H1 (cell line): ENCODE results near the gene GH2. TPM values are rescaled to one million over a fixed set of nuclear protein-coding genes. Genes with fewer than 3 reads are reported as not detected.

Experiments
- CTCF ChIA-PET: fragments of 300-600 bp; sonication (Branson Sonifier 250); formaldehyde crosslinking; loops from one replicate; lab custom pipeline; 2021; ENCODE audit not compliant: partially characterized antibody; lab: Charles Lee
- POLR2A ChIA-PET: fragments of 300-600 bp; sonication (Branson Sonifier 250); formaldehyde crosslinking; loops from one replicate; lab custom pipeline; 2021; ENCODE audit warnings: inconsistent platforms; ENCODE audit not compliant: partially characterized antibody; lab: Charles Lee
- DNase-seq, 2 experiments: peaks; one replicate each; pipeline versions ENCODE4 v3.0.0 to v3.0.0-alpha.2; 2010 to 2022; ENCODE audit warnings: low spot score in 2 of 2, low read depth in 1 of 2, mixed read lengths in 1 of 2
- FAIRE-seq: peaks from 2 replicates; lab custom pipeline; 2011; peaks lifted over from hg19 to GRCh38; lab: Jason Lieb, UNC
- H2AFZ ChIP-seq: 2 replicates; pipeline ENCODE4 v1.8.1; 2012; ENCODE audit warnings: low read length, inconsistent platforms
- H2AK5ac ChIP-seq: 2 replicates; pipeline ENCODE4 v1.6.1; 2013; ENCODE audit warnings: low read depth, low read length
- H2BK120ac ChIP-seq: replicated peaks from 2 replicates; pipeline ENCODE3; 2013; ENCODE audit warnings: low read depth, low read length, inconsistent platforms
- H2BK12ac ChIP-seq: 2 replicates; pipeline ENCODE4 v1.6.1; 2013; ENCODE audit warnings: low read depth, low read length
- H2BK15ac ChIP-seq: 2 replicates; pipeline ENCODE4 v1.6.1; 2013; ENCODE audit warnings: low read length
- H2BK20ac ChIP-seq: 2 replicates; pipeline ENCODE4 v1.6.1; 2013; ENCODE audit warnings: low read length
- H2BK5ac ChIP-seq: 2 replicates; pipeline ENCODE4 v1.6.1; 2013; ENCODE audit warnings: low read depth, low read length
- H3K14ac ChIP-seq: 2 replicates; pipeline ENCODE4 v1.6.1; 2013; ENCODE audit warnings: inconsistent platforms; ENCODE audit not compliant: insufficient read length
- H3K18ac ChIP-seq: 2 replicates; pipeline ENCODE4 v1.6.1; 2013; ENCODE audit warnings: low read length; ENCODE audit errors: extremely low read depth
- H3K23ac ChIP-seq: 2 replicates; pipeline ENCODE4 v1.6.1; 2013; ENCODE audit warnings: inconsistent platforms; ENCODE audit not compliant: insufficient read length
- H3K23me2 ChIP-seq: 2 replicates; pipeline ENCODE4 v1.6.1; 2013; ENCODE audit warnings: low read depth, low read length
- H3K27ac ChIP-seq: 2 replicates; pipeline ENCODE4 v1.6.1; 2011; ENCODE audit warnings: low read depth, low read length, inconsistent platforms
- H3K27me3 ChIP-seq, 4 experiments: replicated peaks in 1 of 4; 1 replicate in 1 of 4; 2 replicates in 3 of 4; pipeline versions ENCODE4 v1.6.1 to v1.8.1; 2011 to 2013; ENCODE audit warnings: low read length in 3 of 4, mild to moderate bottlenecking in 3 of 4, inconsistent platforms in 2 of 4, mixed read lengths in 2 of 4, moderate library complexity in 1 of 4; ENCODE audit not compliant: control insufficient read depth in 3 of 4, insufficient read depth in 3 of 4; ENCODE audit errors: extremely low read depth in 1 of 4
- H3K36me3 ChIP-seq, 4 experiments: 2 replicates each; pipeline versions ENCODE4 v1.6.1 to v1.8.1; 2011 to 2013; ENCODE audit warnings: mild to moderate bottlenecking in 4 of 4, low read length in 3 of 4, moderate library complexity in 2 of 4, control low read depth in 1 of 4, inconsistent platforms in 1 of 4; ENCODE audit not compliant: insufficient read depth in 4 of 4, control insufficient read depth in 2 of 4
- H3K4ac ChIP-seq: replicated peaks from 2 replicates; pipeline ENCODE3; 2013; ENCODE audit warnings: low read length, low read depth, mixed read lengths, inconsistent platforms; ENCODE audit not compliant: insufficient read length
- H3K4me1 ChIP-seq, 4 experiments: replicated peaks in 1 of 4; 1 replicate in 1 of 4; 2 replicates in 3 of 4; pipeline versions ENCODE4 v1.6.1 to v1.8.1; 2011 to 2013; ENCODE audit warnings: low read length in 3 of 4, inconsistent platforms in 2 of 4, mixed read lengths in 1 of 4; ENCODE audit not compliant: insufficient read depth in 4 of 4, control insufficient read depth in 3 of 4
- H3K4me2 ChIP-seq, 2 experiments: 2 replicates each; pipeline versions ENCODE4 v1.6.1 to v1.8.1; 2011 to 2013; ENCODE audit warnings: low read depth in 2 of 2, low read length in 2 of 2, control low read depth in 1 of 2, inconsistent platforms in 1 of 2, mild to moderate bottlenecking in 1 of 2; ENCODE audit not compliant: insufficient read depth in 1 of 2
- H3K4me3 ChIP-seq, 4 experiments: fragments of 200-600, 300-600 bp in 1 of 4; sonication (generic), shearing (Covaris generic), sonication (Bioruptor Twin) in 1 of 4; 2 replicates each; pipeline versions ENCODE4 v1.5.1 to v1.8.1; 2011 to 2016; ENCODE audit warnings: low read length in 4 of 4, low read depth in 3 of 4, control low read depth in 2 of 4, inconsistent platforms in 2 of 4, mild to moderate bottlenecking in 2 of 4, mixed read lengths in 1 of 4, moderate library complexity in 1 of 4; ENCODE audit not compliant: insufficient read depth in 2 of 4; ENCODE audit errors: extremely low read depth in 1 of 4
- H3K56ac ChIP-seq: replicated peaks from 2 replicates; pipeline ENCODE3; 2013; ENCODE audit warnings: low read depth, mild to moderate bottlenecking, mixed read lengths, low read length, inconsistent platforms; ENCODE audit not compliant: insufficient read length
- H3K79me1 ChIP-seq: 2 replicates; pipeline ENCODE4 v1.6.1; 2013; ENCODE audit warnings: low read depth, low read length, control low read depth
- H3K79me2 ChIP-seq, 2 experiments: 2 replicates each; pipeline versions ENCODE4 v1.6.1 to v1.8.1; 2012 to 2013; ENCODE audit warnings: low read length in 2 of 2, mild to moderate bottlenecking in 2 of 2, inconsistent platforms in 1 of 2; ENCODE audit not compliant: insufficient read depth in 2 of 2, control insufficient read depth in 1 of 2
- H3K9ac ChIP-seq, 4 experiments: replicated peaks in 1 of 4; 1 replicate in 1 of 4; 2 replicates in 3 of 4; pipeline versions ENCODE4 v1.6.1 to v1.8.1; 2011 to 2013; ENCODE audit warnings: low read depth in 3 of 4, low read length in 3 of 4, control low read depth in 2 of 4, mild to moderate bottlenecking in 2 of 4, moderate library complexity in 2 of 4, inconsistent platforms in 1 of 4; ENCODE audit errors: extremely low read depth in 1 of 4
- H3K9me3 ChIP-seq, 2 experiments: 2 replicates each; pipeline versions ENCODE4 v1.6.1 to v1.8.1; 2012 to 2013; ENCODE audit warnings: mild to moderate bottlenecking in 2 of 2, moderate library complexity in 2 of 2, control low read depth in 1 of 2, inconsistent platforms in 1 of 2, low read depth in 1 of 2, low read length in 1 of 2, mixed read lengths in 1 of 2; ENCODE audit not compliant: insufficient read depth in 2 of 2
- H4K20me1 ChIP-seq, 2 experiments: replicated peaks in 1 of 2; 2 replicates each; pipeline versions ENCODE3 to v1.8.1; 2011 to 2013; ENCODE audit warnings: inconsistent platforms in 2 of 2, low read length in 2 of 2, mild to moderate bottlenecking in 1 of 2; ENCODE audit not compliant: insufficient read depth in 2 of 2, control insufficient read depth in 1 of 2
- H4K5ac ChIP-seq: 2 replicates; pipeline ENCODE4 v1.6.1; 2013; ENCODE audit warnings: low read length, low read depth, mixed read lengths, inconsistent platforms; ENCODE audit not compliant: insufficient read length
- H4K8ac ChIP-seq: 2 replicates; pipeline ENCODE4 v1.8.0; 2013; ENCODE audit warnings: mild to moderate bottlenecking, moderate library complexity, low read length, inconsistent platforms; ENCODE audit not compliant: insufficient read depth; ENCODE audit errors: extremely low read depth
- H4K91ac ChIP-seq: replicated peaks from 2 replicates; pipeline ENCODE3; 2013; ENCODE audit warnings: low read length, mixed read lengths, inconsistent platforms; ENCODE audit not compliant: insufficient read length
- ASH2L ChIP-seq: fragments of 200-600, 300-600 bp; sonication (generic); IDR thresholded peaks from one replicate; pipeline ENCODE4 v1.7.1; 2017; ENCODE audit warnings: low read length
- BRCA1 ChIP-seq: IDR thresholded peaks from 2 replicates; pipeline ENCODE4 v1.6.1; 2012; ENCODE audit warnings: low read depth, low read length, improper control_type of control experiment
- CTCF ChIP-seq, 3 experiments: IDR thresholded peaks; 1 replicate in 2 of 3; 2 replicates in 1 of 3; pipeline versions ENCODE4 v1.5.1 to v1.6.1; 2011; ENCODE audit warnings: low read length in 3 of 3, mild to moderate bottlenecking in 3 of 3, inconsistent platforms in 2 of 3, low read depth in 1 of 3, moderate library complexity in 1 of 3; ENCODE audit not compliant: insufficient read depth in 1 of 3; ENCODE audit errors: control extremely low read depth in 1 of 3
- FOSL1 ChIP-seq: IDR thresholded peaks from 2 replicates; pipeline ENCODE4 v1.6.1; 2011; ENCODE audit warnings: mild to moderate bottlenecking, low read depth, low read length, moderate library complexity; ENCODE audit not compliant: insufficient read depth
- NANOG ChIP-seq: IDR thresholded peaks from 2 replicates; pipeline ENCODE4 v1.6.1; 2011; ENCODE audit warnings: low read length, low read depth, mild to moderate bottlenecking, inconsistent platforms; ENCODE audit not compliant: insufficient read depth, poor library complexity, severe bottlenecking
- RBBP5 ChIP-seq: IDR thresholded peaks from 2 replicates; pipeline ENCODE4 v1.7.1; 2012; ENCODE audit warnings: low read depth, mild to moderate bottlenecking, inconsistent platforms, low read length, moderate library complexity, borderline replicate concordance
- RFX5 ChIP-seq: IDR thresholded peaks from 2 replicates; pipeline ENCODE4 v1.6.1; 2011; ENCODE audit warnings: low read depth, low read length, improper control_type of control experiment, borderline replicate concordance
- RNF2 ChIP-seq: fragments of 200-900, 300-1000 bp; sonication (generic); IDR thresholded peaks from 2 replicates; pipeline ENCODE4 v1.7.1; 2016; ENCODE audit warnings: borderline replicate concordance, low read depth, mild to moderate bottlenecking, antibody characterized with exemption, low read length; ENCODE audit not compliant: poor library complexity, severe bottlenecking; ENCODE audit errors: missing control alignments
- RXRA ChIP-seq: IDR thresholded peaks from 2 replicates; pipeline ENCODE4 v1.6.1; 2011; ENCODE audit warnings: low read depth, mild to moderate bottlenecking, low read length, moderate library complexity; ENCODE audit not compliant: insufficient read depth
- WGBS, 2 experiments: shearing (Covaris generic) in 1 of 2; methylation state at CpG; one replicate each; pipeline versions ENCODE4 v1.1.6 to v1.1.7; 2013 to 2015; ENCODE audit warnings: low lambda C conversion rate in 2 of 2, mixed read lengths in 2 of 2, inconsistent platforms in 1 of 2, low coverage in 1 of 2, missing lambda C conversion rate in 1 of 2; ENCODE audit not compliant: insufficient replicate concordance in 2 of 2, insufficient coverage in 1 of 2, insufficient read length in 1 of 2; ENCODE audit errors: extremely low coverage in 1 of 2, missing lambda C conversion rate in 1 of 2; 5-methylcytosine and 5-hydroxymethylcytosine counted together
- polyA plus RNA-seq, 7 experiments: library from polyadenylated mRNA; depleted of rRNA in 3 of 7; stranded (reverse) in 5 of 7; unstranded in 2 of 7; fragments of >200 nt in 5 of 7; fragments of 200-250 nt in 2 of 7; gene quantifications; 1 replicate in 5 of 7; 2 replicates in 1 of 7; 4 replicates in 1 of 7; pipeline versions ENCODE4 v1.2.1 to v1.2.3, GENCODE V29; 2011 to 2013; ENCODE audit warnings: missing spikeins in 2 of 7, mixed read lengths in 2 of 7
- total RNA-seq: library from RNA; stranded (reverse); fragmentation: NEBNext Ultra II Directional; extraction: Animal tissue kit (Norgen Biotek cat#: 25700); gene quantifications from 2 replicates; pipeline ENCODE4 v1.2.1, GENCODE V29; 2021

Gene GH2
- total and polyA plus RNA-seq, 2 of the 8 experiments (the other 6 are each of a cell fraction or from before 2014, with no cell fraction given), result 0.60 to 1.5 TPM

GRCh38 chr17:63927464-63928171 is 45.9 kb upstream of the GH2 start:
- H4K20me1 ChIP-seq, result no peaks in the 10 kb centered on the region
- no peak overlapping the region for H3K9ac ChIP-seq
- H3K27ac ChIP-seq, result no peak overlapping the region
- DNase-seq, result no peak
- no peaks in the 10 kb centered on the region for H3K27me3 ChIP-seq
- CTCF ChIA-PET, result interaction anchor here (0.6 to 11.4 kb wide), 16 partner anchors 9 to 206 kb away, joined by 3 to 164 read pairs (median 4); partner anchors contain the start of genes CSHL1 and GH1
- H3K9me3 ChIP-seq, result no peaks in the 10 kb centered on the region
- no peak overlapping the region for H2BK5ac ChIP-seq
- H3K4me1 ChIP-seq, result peaks cover 0 to 16% (median 12%) of the 10 kb centered on the region in 4 experiments; a peak in 6 of 7 replicates
- no peaks in the 10 kb centered on the region for H3K36me3 ChIP-seq
- H3K23ac ChIP-seq, result no peak overlapping the region
- no peak for FAIRE-seq
- H4K5ac ChIP-seq, result no peak overlapping the region
- no peak overlapping the region for H2AFZ ChIP-seq
- no peak overlapping the region for H2BK15ac ChIP-seq
- no peak overlapping the region for H3K4me2 ChIP-seq
- no peak overlapping the region for H2BK120ac ChIP-seq
- H2BK20ac ChIP-seq, result no peak overlapping the region
- H3K4me3 ChIP-seq, result no peak overlapping the region
- no peak overlapping the region for H2AK5ac ChIP-seq
- H3K79me1 ChIP-seq, result no peaks in the 10 kb centered on the region
- H3K4ac ChIP-seq, result no peak overlapping the region
- H3K18ac ChIP-seq, result no peak overlapping the region
- no peaks in the 10 kb centered on the region for H3K79me2 ChIP-seq
- POLR2A ChIA-PET, result no interaction called here
- no peaks in the 10 kb centered on the region for H3K23me2 ChIP-seq
- no peak overlapping the region for H4K91ac ChIP-seq
- no peak overlapping the region for H3K14ac ChIP-seq
- no peak overlapping the region for H4K8ac ChIP-seq
- WGBS, 2 experiments, result 78% methylated on average over 8 of the region's 8 CpGs; no CpG with 5 or more reads in 1 of the 2 experiments
- H2BK12ac ChIP-seq, result no peak overlapping the region
- H3K56ac ChIP-seq, result no peak overlapping the region
- TF ChIP-seq BRCA1 (no peak), FOSL1 (no peak), RXRA (no peak), NANOG (no peak), RNF2 (no peak), ASH2L (no peak), RBBP5 (no peak), CTCF (IDR thresholded peaks at IDR 0.05; ENCODE audit: control extremely low read depth in 1 of 3, insufficient read depth in 1 of 3, low read depth in 1 of 3, low read length in 3 of 3) (no peak), RFX5 (no peak)
